ENCODE measurements around the gene CD207.

Gene CD207

GRCh38 chr2:70822843-70823242, 12.8 kb downstream of the CD207 start:
- H3K4me3 ChIP-seq (ENCODE audit: low read length), result no peak overlapping the region
- no peak for DNase-seq (ENCODE audit: low read depth)
- TF ChIP-seq CTCF (IDR thresholded peaks at IDR 0.05; ENCODE audit: insufficient read depth, low read depth, low read length, missing control alignments), result no peak

GRCh38 chr2:70820499-70820898, 15.1 kb downstream of the CD207 start, which contains the start of gene CLEC4F:
Gene CLEC4F (minus strand): TSS chr2:70820599. CDS start chr2:70820523, 76 bp downstream.
- no peak within 1 kb of the TSS for H3K4me3 ChIP-seq (ENCODE audit: low read length)
- no peak for DNase-seq (ENCODE audit: low read depth)
- TF ChIP-seq CTCF (IDR thresholded peaks at IDR 0.05; ENCODE audit: insufficient read depth, low read depth, low read length, missing control alignments), result no peak

GRCh38 chr2:70817284-70817954, 18.2 kb downstream of the CD207 start:
- H3K4me3 ChIP-seq (ENCODE audit: low read length), result no peak overlapping the region
- no peak for DNase-seq (ENCODE audit: low read depth)
- TF ChIP-seq CTCF (IDR thresholded peaks at IDR 0.05; ENCODE audit: insufficient read depth, low read depth, low read length, missing control alignments), result no peak

GRCh38 chr2:70816726-70817125, 18.9 kb downstream of the CD207 start:
- H3K4me3 ChIP-seq (ENCODE audit: low read length), result no peak overlapping the region
- no peak for TF ChIP-seq CTCF (IDR thresholded peaks at IDR 0.05; ENCODE audit: insufficient read depth, low read depth, low read length, missing control alignments)
- DNase-seq (ENCODE audit: low read depth), result no peak

- no peak overlapping the region for H3K4me3 ChIP-seq (ENCODE audit: low read length)
- no peak for TF ChIP-seq CTCF (IDR thresholded peaks at IDR 0.05; ENCODE audit: insufficient read depth, low read depth, low read length, missing control alignments)
- no peak for DNase-seq (ENCODE audit: low read depth)
Measured at GRCh38 chr2:70808983-70809958, 26.3 kb downstream of the CD207 start.

GRCh38 chr2:70807828-70808118, 27.8 kb downstream of the CD207 start:
- H3K4me3 ChIP-seq (ENCODE audit: low read length), result no peak overlapping the region
- no peak for TF ChIP-seq CTCF (IDR thresholded peaks at IDR 0.05; ENCODE audit: insufficient read depth, low read depth, low read length, missing control alignments)
- no peak for DNase-seq (ENCODE audit: low read depth)
